Right ventricle myocardium superior (tissue), 1 donor: ENCODE data around the gene TET1. TPM values are rescaled to one million over a fixed set of nuclear protein-coding genes. Genes with fewer than 3 reads are reported as not detected.
"Not testable (repeated sequence)": the region's sequence is repeated elsewhere in the genome, so short reads cannot be mapped to it uniquely, and the experiment has no call there.

ENCODE experiments used
- ATAC-seq: fragments of 200-7000 bp; cut with Tn5 transposase; one replicate; pipeline ENCODE4 v1.9.1; 2020; ENCODE audit warnings: mild to moderate bottlenecking; ENCODE audit not compliant: poor library complexity
- DNase-seq: peaks from one replicate; pipeline ENCODE4 v3.0.0-alpha.2; 2020
- intact Hi-C: fragments of 100-400 bp; cut with DNase I; formaldehyde crosslinking; loops from one replicate; pipeline ENCODE4 v1.11.2; 2022
- total RNA-seq: library from RNA; stranded (reverse); fragmentation: NEBNext Ultra II Directional; extraction: Animal tissue kit (Norgen Biotek cat#: 25700); gene quantifications from one replicate; pipeline ENCODE4 v1.2.1, GENCODE V29; 2021
- donor health status: DM: no; HTN: yes; CAD: no; lungs with severe emphysema.

TET1 gene
- total RNA-seq, 1 donor from 2014 or later, result 2.9 TPM

DNA sequence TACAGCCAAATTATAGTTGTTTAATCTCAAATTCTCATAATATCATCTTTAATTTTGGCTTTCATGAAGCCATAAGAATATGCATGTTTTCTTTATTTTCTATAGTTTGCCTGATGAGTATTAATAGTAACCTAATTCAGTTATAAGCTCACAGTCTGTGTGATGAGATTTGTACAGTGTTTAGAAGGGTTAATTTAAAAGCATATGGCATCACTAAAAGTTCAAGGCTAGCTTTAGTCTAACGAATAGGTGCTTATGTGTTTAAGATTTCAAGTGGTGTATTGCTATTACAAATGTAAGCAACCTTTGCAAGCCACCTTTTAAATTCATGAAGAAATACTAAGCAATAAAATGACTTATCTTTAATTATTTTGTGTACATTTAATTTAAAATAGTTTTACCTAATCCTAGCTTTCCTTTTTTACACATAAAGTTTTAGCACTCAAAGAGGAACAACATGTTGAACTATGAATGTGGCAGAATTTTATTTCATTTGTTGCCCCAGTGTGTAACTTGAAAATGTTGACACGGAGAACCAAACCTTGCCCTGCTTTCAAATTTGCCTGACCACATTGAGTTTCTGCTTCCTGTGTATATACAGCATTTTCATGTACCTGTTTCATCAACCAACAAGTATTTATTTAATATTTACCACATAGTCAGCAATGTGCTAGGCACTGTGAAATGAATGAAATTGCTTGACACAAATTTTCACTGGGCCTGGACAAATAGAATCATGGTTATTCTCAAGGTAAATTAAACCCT is 41.5 kb downstream of the TET1 start:
- intact Hi-C loops, result no loop called here
- ATAC-seq (no peak), DNase-seq (no peak)

DNA sequence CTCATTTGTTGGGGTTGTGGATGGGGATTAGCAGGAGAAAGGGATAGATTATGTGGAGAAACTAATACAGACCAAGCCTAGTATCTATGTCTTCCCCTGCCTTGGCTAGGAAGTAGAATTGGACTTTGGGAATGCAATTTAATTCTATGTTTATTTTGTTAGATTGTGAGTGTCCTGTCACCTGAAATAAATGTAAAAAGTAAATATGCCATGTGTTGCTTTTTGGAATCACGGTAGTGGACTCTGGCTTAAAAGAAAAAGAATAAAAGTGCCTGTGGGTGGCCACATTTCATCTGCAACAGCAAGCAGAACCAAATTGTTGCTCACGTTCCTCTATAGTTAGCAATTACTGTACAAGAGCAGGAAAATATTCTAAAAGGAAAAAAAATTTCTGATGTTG is 42.3 kb downstream of the TET1 start:
- ATAC-seq (no peak), DNase-seq (no peak)
- intact Hi-C loops, result no loop called here

- ATAC-seq, result no peak
- intact Hi-C loops, result no loop called here
- DNase-seq, result no peak
These were observed 43.6 kb downstream of the TET1 start for GRCh38 chr10:68603766-68604165.

- DNase-seq (no peak), ATAC-seq (no peak)
- intact Hi-C loops, result no loop called here
These were observed 44.3 kb downstream of the TET1 start for GRCh38 chr10:68604441-68604840.

DNA sequence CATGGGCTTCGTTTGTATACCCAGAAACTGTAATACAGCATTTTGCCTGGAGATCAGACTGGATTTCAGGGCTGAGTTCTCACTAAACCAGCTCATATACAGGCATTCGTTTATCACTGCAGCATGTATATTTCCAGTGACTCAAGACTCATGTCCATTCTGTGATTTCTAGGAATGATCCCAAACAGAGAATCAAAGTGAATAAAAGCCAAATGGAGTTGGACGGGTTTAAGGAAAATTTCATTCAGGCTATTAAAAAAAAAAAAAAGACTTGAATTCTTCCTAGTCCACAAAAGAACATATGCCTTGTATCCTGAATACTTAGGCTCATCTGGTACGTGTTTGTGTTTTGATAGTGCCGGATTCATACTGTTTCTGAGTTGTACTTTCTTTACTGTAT is 46.8 kb downstream of the TET1 start:
- intact Hi-C loops, result no loop called here
- ATAC-seq (no peak), DNase-seq (no peak)

GRCh38 chr10:68610023-68610422 is 49.9 kb downstream of the TET1 start:
- ATAC-seq, DNase-seq, intact Hi-C loops: not testable (repeated sequence)

- intact Hi-C loops, result no loop called here
- DNase-seq, result no peak
- no peak for ATAC-seq
These were observed 51.1 kb downstream of the TET1 start for GRCh38 chr10:68611227-68611626.

DNA sequence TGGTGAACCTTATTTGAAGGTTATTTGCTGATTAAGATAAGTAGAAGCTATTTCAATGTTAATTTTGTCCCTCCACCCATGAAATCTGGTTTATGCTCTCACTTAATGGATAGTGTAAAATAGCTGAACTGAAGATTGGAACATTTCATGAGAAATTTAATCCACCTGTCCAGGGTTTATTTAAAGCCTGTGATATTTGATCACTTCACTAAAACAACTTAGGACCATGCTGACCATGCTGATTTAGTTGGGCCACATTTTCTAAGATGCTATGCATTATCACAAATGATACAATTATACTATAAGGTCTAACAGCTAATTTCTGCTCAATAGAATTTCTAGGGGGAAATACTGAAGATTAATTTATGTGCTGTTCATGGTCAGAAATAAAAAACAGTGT is 53.8 kb downstream of the TET1 start:
- DNase-seq, intact Hi-C loops, ATAC-seq: not testable (repeated sequence)

DNA sequence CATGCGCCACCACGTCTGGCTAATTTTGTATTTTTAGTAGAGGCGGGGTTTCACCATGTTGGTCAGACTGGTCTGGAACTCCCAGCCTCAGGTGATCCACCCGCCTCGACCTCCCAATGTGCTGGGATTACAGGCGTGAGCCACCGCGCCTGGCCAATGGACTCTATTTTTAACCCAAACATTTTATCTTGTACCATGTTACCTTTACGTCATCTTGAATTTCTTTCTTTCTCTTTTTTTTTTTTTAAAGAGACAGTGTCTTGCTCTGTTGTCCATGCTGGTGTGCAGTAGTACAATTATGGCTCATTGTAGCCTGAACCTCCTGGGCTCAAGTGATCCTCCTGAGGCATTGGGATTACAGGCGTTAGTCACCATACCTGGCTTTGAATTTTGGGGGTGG is 57.6 kb downstream of the TET1 start:
- DNase-seq, ATAC-seq, intact Hi-C loops: not testable (repeated sequence)

DNA sequence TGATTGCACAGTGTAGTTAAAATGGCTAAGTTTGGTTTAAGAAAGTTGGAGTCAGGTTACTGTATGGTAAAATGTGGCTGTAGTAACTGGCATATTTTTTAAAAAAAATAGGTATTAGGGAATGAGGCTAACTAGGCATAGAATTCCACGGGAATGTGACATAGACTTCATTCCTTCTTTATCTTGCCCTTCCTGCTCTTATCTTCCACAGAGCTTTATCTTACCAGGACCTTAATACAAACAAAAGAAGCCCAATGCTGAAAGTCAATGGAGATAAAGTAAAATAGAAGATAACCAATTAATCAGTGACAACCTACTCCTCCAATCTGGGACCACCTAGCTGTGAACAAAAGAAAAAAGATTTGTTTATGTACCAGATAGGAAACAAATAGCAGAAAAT is 58.1 kb downstream of the TET1 start:
- DNase-seq (no peak), ATAC-seq (no peak)
- intact Hi-C loops, result no loop called here

DNA sequence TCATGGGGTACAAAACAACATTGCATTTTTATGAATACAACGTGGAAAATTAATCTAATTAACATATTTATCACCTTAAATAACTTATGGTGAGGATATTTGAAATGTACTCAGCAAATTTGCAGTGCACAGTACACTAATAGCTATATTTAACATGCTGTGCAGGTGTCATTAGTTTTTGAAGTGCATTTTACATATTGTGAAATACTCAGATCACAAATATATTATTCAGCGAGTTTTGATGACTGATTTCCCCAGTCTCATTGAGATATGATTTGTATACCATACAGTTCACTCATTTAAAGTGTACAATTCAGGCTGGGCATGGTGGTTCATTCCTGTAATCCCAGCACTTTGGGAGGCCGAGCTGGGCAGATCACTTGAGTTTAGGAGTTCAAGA is 59.5 kb downstream of the TET1 start:
- intact Hi-C loops, result no loop called here

GRCh38 chr10:68625316-68625921 is 65.3 kb downstream of the TET1 start:
- DNase-seq, result no peak
- no peak for ATAC-seq
- intact Hi-C loops, result no loop called here

More for the DNA sequence above, 59.5 kb downstream of the TET1 start:
- ATAC-seq (no peak), DNase-seq (no peak)

DNA sequence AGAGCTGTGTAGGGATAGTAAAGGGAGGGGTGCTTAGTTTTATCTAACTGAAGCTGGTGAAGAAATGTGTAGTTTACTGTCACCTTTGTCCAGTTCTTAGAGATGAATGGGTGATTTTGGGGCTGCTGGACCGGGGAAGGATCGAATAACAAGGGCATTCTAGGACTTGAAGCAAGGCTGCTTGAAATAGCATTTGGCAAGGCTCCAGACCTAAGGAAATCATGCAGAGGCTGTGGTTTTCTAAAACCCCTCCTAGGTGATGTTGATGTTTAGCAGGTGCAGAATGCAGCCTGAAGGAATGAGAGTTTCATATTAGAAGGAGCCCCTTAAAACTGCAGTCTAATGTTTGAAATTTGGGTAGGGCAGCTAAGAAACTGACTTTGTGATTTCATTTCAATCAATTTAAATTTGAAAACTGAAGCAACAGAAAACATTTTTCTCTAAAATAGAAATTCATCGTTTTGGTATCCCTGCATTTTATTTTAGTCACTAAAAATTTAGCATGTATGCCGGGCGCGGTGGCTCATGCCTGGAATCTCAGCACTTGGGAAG is 68.5 kb downstream of the TET1 start:
- ATAC-seq (peak; percentile 65), DNase-seq (no peak)
- intact Hi-C loops, result no loop called here

- DNase-seq, ATAC-seq, intact Hi-C loops: not testable (repeated sequence)
These were observed 72.1 kb downstream of the TET1 start for GRCh38 chr10:68632271-68632560.

- DNase-seq (no peak), ATAC-seq (no peak)
- intact Hi-C loops, result no loop called here
These were observed 73.1 kb downstream of the TET1 start for GRCh38 chr10:68633281-68633680.

- no peak for ATAC-seq
- intact Hi-C loops, result no loop called here
- no peak for DNase-seq
These were observed 73.8 kb downstream of the TET1 start for GRCh38 chr10:68633816-68634466.

GRCh38 chr10:68636335-68636734 is 76.2 kb downstream of the TET1 start:
- ATAC-seq, result no peak

DNA sequence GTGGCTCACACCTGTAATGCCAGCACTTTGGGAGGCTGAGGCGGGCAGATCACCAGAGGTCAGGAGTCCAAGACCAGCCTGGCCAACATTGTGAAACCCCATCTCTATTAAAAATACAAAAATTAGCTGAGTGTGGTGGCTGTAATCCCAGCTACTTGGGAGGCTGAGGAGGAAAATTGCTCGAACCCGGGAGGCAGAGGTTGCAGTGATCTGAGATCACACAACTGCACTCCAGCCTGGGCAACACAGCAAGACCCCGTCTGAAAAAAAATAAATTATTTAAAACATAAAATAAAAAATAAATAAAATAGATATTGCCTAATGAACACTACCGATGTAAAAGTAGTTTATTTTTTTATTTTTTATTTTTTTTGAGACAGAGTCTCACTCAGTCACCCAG is 83.4 kb downstream of the TET1 start:
- intact Hi-C loops, DNase-seq, ATAC-seq: not testable (repeated sequence)

More at GRCh38 chr10:68636335-68636734, 76.2 kb downstream of the TET1 start:
- DNase-seq, result no peak
- intact Hi-C loops, result no loop called here

DNA sequence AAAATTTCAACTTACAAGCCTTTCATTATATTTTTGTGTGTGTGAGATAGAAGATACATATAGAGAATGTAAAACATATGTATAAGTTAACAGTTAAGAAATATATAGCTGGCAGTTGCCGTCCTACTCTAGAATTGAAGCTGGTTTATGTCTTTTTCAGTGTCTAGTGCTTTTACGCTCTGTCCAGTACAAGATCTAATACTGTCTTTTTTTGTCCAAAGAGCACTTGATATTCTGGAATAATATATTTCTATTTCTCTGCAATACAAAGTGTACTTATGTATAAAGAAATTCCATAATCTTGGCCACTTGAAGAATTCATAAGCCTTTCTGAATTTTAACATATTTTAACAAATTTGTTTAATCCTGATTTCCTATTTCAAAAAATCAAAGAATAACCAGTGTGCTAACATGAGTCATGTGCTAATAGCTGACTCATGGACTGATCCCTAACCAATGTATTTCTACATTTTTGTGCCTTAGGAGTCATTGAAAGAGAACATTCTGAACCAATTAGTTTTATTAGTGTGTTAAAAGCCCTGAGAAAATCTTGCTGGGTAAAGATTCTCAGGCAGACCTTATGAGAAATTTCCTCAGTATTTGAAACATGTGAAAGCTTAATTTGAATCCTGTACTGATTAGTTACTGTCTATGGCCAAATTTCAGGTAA is 87.7 kb downstream of the TET1 start:
- DNase-seq (no peak), ATAC-seq (no peak)
- intact Hi-C loops, result no loop called here
